Renal pelvis (tissue), 4 donors: ENCODE data around the gene SUPT4H1. TPM values are rescaled to one million over a fixed set of nuclear protein-coding genes. Genes with fewer than 3 reads are reported as not detected.
A peak's percentile ranks its signal among the peaks of the same experiment; 100 is the strongest.

Experiments
- DNase-seq: peaks from one replicate; pipeline ENCODE4 v3.0.0-alpha.2; 2013
- polyA plus RNA-seq, 3 donors: library from polyadenylated mRNA; unstranded; fragments of 120-200 nt; gene quantifications; one replicate each; pipeline ENCODE4 v1.2.1, GENCODE V29; 2013; ENCODE audit not compliant: insufficient read length in 3 of 3

The SUPT4H1 gene
- polyA plus RNA-seq, 3 donors, result 120 to 137 (median 126) TPM

DNA sequence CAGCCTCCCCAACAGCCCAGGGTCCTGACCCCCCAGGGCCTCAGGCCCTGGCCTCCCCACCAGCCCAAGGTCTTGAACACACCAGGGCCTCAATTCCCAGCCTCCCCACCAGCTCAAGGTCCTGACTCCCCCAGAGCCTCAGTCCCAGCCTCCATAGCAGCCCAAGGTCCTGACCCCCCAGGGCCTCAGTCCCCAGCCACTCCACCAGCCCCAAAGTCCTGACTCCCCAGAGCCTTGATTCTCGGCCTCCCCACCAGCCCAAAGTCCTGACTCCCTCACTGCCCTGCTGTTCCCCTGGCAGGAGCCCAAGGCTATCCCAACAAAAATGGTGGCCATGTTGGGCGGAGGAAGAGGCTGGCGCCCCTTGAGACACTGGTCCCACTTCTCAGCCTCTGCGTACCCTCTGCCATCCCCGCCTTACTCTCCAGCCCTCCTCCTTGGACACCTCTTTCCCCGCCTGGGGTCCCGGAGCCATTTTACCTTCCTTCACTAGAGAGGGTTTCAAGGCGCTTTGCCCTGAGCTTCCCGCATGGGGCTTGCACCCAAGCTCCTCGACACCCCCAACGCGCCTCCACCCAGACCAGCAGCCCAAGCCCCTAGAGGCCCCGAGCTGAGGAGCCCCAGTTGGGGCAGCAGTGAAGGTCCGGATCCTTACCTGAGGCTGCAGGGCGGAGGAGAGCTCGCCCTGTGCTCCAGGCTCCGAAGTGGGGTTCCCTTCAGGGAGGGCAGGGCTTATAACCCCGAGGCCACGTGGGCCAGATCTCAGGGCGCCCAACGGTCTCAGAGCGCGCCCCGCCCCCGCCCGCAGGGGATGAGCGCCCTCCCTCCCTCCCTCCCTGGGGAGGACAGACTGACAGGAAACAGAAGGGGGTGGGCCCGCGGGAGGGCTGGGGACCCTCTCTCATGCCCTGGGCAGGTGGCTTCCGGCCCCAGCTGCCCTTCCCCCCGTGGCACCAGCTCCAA, 19.9 kb downstream of the SUPT4H1 start:
- no peak for DNase-seq

DNA sequence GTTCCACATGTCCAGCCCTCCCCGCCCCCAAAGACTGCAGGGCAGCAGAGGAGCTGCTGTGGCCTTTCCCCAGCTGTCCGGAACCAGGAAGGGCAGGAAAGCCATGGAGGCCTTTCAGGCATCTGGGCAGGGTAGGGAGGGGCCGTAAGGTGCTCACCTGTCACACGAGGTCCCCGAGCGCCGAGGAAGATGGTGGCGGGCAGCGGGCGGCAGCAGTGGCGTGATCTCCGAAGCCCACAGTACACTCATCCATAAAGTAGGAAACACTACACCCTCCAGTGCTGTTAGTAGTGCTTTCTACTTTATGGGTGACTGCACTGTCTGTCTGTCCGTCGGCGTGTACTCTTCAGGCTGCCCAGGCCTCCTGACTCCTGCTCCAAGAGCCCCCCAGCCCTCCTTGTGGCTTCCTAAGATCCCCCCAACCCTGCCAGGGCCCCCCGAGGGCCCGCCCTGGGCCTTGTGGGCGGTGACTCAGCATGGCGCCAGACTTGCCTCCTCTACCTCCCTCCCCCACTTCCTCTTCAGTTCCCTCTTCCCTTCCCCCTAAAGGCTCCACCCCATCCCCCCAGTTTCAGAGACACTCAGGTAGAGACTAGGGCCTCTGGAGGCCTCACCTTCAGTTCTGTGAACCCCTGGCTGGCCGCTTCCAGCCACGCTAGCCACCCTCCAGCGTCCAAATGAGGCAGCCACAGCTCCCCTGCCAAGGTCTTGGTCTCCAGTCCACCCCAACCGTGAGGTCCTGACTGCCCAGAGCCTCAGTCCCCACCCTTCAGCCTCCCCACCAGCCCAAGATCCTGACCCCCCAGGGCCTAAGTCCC, 20.8 kb downstream of the SUPT4H1 start:
- no peak for DNase-seq

DNA sequence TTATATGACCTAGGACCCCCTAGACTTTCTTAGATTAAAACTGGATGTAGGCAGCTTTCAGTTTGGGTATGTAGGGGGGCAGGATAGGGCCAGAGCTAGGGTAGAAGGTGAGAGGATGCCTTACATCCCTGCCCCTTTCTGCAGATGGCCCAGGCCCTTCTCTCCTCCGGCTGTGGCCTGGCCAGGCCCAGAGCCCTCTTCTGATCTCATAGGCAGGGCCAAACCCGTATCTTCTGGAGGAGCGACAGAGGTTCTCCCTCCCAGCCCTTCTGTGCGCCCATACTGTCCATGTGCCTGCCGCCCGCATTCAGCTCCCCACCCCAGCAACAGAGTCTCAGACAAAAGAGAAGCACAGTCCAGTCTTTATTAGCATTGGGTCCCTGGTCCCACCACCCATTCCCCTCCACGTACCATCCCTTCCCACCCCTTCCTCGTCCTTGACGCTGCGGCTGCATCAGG, 21.4 kb downstream of the SUPT4H1 start:
- no peak for DNase-seq

DNA sequence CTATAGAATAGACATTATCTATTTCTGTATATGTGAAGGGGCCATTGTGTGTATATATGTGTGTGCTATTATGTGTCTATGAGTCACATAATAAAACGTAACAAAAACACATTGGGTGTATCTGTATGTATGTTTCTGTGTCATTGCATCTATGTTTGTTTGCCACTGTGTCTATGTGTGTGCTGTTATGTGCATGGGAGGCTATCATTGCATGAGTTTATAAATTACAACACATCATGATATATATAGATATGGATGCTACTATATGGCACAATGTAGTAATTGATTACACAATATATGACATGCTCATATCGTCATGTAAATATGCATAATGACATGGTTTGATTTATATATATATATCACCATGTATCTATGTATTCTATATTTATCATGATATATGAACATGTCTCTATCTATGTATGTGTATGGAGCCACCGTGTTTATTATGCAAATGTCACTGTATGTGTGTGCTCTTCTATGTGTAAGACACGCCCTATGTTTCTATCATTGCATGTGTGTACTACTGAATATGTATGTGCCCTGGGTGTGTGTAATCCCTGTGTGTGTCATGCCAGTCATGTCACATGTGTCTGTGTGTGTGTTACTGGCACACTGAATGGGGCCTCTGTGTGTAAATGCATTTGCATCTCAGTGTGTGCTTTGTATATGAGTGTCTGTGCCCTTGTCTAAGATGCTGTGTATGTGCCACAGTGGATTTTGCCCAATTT, 22.0 kb downstream of the SUPT4H1 start:
- DNase-seq, result no peak

DNA sequence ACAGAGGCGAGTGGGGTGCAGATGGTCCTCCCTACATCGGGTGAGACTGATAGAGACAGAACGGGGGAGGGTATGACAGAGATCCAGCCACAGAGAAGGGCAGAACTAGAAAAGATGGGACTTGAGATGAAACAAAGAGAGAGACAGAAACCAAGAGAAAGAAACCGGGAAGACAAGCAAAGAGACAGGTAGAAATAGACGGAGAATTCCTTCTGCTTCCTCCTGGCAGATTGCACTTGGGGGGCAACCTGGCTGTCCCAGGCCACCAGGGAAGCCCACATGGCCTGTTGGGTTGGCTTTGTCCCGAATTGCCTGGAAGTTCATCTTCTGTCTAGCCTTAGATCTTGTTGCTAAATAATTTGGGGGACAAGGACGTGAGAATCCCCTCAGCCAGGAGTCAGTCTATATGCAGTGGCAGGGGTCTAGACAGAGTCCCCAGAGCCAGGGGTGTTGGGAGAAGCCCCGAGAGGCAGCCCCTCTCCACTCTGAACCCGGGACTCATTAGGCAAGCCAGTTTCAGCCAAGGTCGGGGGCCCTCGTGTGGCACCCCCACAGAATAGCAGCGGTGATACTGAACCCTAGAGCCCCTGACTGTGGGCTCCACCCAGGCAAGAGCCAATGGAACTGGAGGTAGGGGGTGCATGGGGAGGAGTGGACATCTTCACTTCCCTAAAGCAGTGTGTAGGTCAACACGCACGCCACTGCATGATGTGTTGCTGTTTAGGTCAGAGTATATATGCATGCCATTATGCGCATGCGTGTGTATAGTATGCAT, 22.8 kb downstream of the SUPT4H1 start:
- DNase-seq, result no peak

DNA sequence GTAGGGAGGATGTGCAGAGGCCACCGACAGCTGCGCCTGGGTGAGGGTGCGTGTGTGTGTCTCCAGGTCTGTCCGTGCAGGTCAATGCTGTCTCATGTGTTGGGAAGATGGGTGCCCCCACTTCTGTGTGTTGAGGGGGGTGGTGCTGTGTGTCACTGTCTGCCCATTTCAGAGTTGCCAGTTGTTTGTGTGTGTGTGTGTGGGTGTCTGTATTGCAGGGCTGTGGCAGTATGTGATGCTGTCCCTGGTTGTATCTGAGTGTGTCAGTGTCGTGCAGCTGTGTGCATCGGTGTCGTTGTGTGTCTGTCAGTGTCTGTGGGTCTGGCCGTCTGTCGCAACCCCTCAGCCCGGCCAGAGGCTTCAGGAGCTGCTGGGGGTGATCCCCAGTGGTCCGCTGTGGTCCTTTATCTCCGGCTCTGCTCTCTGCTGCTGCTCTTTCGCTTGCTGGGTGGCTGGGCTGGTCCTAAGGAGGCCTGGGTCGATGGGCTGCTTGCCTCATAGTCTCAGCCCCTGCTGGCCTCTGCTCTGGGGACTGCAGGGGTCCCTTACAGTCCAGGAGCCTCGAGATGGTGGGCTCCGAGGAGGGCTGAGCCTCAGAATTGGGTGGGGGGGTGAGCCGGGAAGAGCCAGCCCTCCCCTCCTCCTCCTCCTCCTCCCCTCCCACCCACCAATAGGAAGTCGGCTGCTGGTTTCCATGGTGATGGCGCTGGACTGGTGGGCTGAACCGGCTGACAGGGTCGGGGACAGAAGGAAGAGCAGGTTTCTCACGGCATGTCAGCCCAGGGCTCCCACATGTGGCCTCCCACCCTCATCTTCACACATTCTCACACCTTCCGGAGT, 23.6 kb downstream of the SUPT4H1 start, which contains the start of gene TSPOAP1:
Gene TSPOAP1, minus strand, starts transcription at position 601 of the 840 bp plus-strand sequence. CDS start 875 bp downstream, outside the sequence.
- no peak for DNase-seq

DNA sequence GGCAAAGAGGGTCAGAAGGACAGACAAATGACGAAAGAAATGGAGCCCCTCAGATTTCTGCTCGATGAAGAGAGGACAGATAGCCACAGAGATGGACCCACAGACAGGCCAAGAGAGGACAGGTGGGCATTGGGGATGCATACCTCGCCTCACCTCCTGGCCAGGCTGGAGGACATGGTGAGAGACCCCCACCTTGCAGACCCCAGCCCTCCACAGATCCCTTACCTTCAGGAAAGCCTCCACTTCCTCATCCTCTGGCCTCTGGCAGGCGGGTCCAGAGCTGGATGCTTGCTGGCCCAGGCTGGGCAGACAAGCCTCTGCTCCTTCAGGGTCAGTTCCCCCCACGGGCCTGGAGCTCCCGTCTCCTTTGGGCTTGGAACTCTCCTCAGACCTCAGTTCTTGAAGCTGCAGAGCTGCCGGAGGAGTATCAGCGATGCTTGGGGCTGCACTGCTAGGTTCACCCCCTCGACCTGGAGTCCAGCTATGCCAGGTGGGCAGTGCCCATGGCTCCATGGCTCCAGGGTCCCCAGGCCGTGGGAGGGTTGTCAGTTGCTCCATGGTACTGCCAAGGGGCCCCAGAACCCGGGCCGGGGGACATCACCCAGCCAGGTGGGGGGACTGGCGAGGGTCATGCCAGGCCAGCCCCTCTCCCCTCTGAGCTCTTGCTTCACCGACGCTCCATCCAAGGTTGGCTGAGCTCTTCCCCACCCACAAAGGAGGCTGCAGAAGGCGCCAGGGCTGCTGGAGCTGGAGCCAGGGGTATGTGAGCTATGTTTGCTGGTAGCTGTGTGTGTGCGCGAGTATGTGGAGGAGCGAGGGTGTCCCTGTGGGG, 24.4 kb downstream of the SUPT4H1 start:
- no peak for DNase-seq

DNA sequence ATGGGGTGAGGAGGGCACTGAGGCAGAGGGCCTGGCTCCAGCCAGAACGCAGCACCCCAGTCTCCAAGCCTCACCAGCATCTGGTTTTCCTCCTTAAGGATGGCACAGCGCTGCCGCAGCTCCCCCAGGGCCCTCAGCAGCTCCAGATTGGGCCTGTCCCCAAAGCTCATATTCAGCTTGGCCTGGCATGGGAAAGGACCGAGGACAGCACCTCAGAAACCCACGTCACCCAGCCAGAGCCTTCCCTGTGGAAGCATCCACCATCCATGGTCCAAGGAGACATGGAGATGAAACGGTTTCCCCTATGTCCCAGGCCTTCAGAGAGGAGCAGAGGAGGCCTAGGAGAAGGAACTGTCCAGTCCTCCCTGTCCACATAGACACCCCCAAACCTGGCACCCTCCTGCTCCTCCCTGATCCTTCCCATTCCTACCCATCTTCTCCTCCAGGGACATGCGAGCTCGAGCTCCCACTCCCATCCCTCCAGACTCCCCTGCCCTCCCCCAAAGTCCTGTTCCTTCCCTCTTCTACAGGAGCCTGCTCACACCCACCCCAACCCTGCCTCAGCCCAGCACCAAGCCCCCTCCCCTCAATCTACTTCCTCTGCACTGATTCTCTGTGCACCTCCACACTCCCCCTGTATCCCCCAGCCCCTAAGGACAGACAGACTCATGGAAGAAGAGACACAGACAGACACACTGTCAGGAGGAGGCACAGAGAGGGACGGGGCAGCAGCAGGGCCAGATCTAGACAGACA, 25.2 kb downstream of the SUPT4H1 start:
- no peak for DNase-seq

DNA sequence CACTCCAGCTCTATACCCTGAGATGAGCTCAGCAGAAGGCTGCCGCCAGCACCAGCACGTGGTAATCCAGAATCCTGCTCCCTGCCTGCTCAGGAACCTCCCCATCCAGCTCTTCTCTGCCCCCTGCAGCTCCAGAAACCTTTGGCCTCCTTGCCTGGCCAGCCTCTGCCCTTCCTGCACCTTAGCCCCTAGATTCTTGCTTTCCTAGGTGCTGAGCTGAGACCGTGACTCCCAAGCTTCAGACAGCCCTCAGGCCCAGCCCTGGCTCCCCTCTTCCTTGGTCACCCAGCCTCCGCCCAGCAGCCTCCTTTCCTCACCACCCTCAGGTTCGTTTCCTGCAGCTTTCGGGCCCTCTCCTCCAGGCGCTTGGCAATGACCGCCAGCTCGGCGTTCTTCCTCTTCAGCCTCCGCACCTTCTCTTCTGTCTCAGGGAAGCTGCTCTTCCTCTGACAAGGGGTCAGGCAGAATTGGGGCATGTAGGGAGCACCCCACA, 26.0 kb downstream of the SUPT4H1 start:
- DNase-seq, result no peak

DNA sequence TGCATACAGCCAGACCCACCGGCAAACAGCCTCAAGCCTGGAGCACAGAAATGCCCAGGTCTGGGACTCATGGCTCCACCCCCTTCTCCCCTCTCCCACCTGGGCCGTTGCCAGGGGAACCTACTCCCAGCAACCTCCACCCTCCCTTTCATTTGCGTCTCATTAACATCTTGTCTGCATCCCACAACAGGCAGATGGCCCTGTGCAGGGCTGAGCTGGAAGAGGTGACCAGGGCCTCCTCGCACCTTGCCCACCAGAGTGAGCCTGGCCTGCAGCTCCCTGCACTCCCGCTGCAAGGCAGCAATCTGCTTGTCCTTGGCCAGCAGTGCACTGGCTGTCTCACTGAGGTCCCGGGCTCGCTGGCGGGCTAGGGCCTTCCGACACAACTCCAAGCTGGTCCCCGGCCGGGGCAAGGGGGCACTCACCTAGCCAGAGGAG, 26.7 kb downstream of the SUPT4H1 start:
- DNase-seq, result no peak

DNA sequence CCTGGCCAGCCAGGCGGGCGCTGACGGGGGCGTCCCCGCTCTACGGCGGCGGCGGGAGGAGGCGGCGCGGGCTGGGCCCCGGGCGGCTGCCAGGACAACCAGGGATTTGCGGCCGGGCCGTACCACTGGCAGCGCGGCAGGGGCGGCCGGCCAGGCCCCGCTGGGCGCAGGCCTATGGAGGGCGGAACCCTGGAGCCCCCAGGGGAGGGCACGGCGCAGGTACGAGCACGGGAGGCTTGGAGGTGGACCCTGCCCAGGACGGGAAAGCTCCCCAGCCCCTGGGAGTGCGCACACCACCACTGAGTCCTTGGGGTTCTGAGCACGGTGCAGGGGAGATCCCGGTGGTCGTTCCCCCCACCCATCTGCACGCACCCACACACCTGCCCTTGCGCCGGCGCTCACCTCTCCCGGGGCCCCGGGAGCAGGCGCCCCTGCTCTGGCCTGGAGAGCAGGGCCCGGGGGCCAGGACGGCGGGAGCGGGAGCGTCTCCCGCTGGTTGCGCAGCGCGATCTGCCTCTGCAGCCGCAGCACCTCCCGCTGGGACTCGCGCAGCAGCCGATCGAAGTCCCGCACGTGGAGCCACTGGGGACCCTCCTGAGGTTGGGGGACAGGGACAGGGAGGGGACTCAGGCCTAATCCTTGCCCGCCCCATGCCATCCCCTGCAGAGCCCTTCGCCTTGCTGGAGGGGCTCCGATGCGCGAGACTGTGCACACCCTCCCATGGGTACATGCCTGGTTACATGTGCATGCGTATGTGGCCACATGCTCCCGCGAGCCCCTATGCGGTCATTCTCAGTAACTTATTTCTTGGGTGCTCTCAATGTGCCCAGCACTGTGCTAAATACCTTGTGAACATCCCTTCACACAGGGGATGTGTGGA, 27.4 kb downstream of the SUPT4H1 start:
- peak; percentile 60 for DNase-seq

DNA sequence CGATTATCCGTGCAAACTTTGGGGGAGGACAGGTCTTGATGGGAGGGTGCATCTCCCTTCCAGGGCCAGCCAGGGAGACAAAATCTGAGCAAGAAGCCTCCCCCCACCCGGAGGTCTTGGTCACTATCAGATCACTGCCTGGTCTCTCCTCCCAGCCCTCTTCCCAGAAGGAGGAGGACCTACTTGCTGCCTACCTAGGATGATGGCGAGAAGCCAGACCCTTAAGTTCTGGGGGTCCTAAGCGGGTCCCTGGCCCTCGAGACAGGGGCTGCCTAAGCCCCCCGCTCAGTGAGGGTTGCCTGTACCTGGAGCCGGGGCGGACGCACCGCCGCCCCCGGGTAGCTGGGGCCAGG, 28.0 kb downstream of the SUPT4H1 start:
- no peak for DNase-seq

DNA sequence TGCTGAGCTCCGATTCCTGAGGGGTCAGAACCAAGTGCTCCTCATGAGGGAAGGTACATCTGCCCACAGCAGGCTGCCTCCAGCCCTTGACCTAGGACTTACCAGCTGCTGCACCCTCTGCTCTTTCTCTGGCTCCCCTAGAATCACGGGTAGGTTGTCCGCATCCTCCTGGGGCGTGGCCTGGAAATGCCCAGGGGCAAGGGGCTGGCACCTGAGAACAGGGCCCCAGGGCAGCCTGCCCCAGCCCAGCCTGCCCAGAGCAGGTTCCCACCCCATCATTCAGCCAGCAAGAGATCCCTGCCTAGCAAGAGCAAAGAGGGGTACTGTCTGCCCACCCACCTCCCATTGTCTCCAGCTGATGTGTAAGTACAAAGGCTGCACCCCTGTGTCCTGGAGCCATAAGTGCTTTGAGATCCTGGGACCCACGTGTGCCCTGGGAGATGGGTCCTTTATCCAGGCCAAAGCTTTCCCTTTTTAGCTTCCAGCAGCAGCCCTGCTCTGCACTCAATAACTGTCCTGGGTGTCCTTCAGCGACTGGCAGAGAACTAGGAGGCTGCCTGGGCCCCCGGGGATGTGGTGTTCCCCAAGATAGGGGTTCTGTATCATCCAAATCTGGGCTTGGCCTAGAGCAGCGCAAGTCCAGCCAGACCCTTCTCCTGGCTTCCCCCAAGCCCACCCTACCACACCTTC, 28.5 kb downstream of the SUPT4H1 start:
- DNase-seq, result no peak

DNA sequence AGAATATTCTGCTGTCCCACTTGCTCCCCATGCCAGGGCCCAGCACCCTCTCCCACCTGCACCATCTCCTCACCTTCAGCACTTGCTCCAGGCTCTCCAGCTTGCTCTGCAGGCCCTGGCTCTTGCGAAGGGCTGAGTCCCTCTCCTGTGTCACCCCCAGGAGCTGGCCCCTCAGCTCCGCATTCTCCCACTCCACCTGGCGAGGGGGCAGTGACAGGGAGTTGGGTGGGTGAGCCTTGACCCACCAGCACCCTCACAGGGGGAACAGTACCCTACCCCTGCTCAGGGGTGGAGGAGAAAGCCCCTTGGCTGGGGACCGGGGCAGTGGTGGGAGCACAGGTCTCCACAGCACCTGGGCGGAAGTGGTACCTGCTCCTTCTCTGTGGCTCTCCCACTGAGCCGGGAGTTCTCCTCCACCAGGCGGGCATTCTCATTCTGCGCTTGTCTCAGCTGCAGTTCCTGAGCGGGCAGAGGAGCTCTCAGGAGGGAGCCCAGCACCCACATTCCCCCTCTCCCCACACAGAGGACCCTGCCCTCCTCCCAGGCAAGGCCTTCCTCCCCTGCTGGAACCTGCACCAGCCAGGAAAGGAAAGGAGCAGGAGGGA, 29.3 kb downstream of the SUPT4H1 start:
- no peak for DNase-seq

DNA sequence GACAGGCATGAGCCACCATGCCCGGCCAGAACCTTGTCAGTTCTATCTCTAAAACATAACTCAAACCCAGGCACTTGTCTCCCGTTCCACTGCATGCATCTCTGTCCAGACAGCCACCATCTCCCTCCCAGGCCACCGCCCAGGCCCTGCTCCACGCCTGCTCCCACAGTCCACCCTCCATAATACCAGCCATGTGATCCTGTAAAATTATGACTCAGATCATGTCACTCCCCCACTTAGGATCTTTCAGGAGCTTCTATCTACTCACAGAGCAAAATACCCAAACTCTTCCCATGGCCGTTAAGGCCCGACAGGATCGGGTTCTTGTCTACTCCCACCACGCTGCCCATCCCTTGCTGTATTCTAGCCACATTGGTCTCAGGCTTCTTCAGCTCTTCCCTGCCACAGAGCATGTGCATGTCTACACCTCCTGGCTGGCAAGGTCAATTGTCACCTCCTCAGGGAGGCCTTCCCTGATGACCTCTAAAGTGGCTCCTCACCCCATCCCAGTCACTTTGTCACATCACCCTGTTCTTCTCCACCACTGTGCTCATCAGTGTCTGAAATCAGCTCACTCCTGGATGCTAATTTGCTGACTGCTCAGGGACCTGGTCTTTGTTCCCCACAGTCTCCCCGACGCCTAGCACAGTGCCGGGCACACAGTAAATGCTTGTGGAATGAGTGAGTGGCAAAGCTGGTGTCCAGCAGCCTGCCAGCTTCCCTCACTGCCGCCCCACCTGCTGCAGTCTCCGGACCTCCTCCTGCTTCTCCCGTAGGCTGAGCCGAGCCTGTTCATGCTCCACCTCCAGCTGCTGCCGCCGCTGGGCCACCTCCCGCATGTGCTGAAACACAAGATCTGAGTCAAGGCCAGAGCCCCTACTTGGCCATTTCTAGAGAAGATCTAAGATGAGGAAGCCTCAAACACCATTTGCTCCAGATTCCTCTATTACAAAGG, 30.2 kb downstream of the SUPT4H1 start:
- no peak for DNase-seq
